HG03108 (cell line): ENCODE results near the gene GALNTL6.
"Not testable (repeated sequence)": the region's sequence is repeated elsewhere in the genome, so short reads cannot be mapped to it uniquely, and the experiment has no call there.

Source experiments
- ATAC-seq: cut with Tn5 transposase; IDR thresholded peaks from one replicate; pipeline ENCODE4 v1.9.1; 2021; ENCODE audit warnings: moderate library complexity; ENCODE audit not compliant: unreplicated experiment

GALNTL6 gene

GRCh38 chr4:172997856-172998255 is 1184.7 kb downstream of the GALNTL6 start:
- no peak for ATAC-seq

- no peak for ATAC-seq
Observed at GRCh38 chr4:172998527-172999469, 1185.6 kb downstream of the GALNTL6 start.

DNA sequence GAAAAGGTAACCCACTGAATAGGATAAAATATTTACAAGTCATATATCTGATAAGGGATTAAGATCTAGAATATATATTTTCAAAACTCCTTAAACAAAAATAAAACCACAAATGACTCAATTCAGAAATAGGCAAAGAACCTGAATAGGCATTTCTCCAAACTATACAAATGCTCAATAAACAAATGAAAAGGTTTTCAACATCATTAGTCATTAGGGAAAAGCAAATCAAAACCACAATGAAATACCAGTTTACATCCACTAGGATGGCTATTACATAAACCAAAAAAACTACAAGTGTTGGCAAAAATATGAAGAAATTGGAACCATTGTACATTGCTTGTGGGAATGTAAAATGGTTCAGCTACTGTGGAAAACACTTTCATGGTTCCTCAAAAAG is 1188.4 kb downstream of the GALNTL6 start:
- no peak for ATAC-seq

DNA sequence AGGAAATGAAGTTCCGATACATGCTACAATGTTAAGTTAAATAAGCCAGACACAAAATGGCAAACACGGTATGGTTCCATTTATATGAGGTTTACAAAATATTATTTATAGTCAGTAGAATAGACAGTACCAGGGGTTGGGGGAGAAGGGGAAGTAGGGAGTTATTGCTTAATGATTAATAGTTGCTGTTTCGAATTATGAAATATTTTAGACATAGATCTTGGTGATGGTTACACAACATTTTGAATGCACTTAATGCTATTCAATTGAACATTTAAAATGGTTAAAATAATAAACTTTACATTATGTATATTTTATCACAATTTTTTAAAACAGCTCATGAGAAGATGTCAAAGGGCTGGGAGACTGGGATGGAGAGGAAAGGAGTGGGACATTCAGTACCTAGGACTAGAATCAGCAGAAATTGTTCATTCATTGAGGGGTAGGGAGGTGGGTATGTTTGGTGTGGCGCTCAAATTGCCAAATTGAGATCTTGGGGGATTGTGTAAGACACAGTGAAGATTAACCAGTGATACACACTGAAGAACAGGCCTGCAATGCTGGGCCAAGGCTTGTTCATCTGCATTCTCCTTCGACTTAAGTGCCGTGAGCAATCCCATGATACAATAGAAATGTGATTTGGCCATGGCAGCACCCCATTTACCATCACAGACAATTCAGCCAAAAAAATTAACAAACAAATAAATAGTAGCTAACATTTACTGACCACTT is 1189.8 kb downstream of the GALNTL6 start:
- no peak for ATAC-seq

GRCh38 chr4:173005912-173006633 is 1192.9 kb downstream of the GALNTL6 start:
- ATAC-seq, result no peak

DNA sequence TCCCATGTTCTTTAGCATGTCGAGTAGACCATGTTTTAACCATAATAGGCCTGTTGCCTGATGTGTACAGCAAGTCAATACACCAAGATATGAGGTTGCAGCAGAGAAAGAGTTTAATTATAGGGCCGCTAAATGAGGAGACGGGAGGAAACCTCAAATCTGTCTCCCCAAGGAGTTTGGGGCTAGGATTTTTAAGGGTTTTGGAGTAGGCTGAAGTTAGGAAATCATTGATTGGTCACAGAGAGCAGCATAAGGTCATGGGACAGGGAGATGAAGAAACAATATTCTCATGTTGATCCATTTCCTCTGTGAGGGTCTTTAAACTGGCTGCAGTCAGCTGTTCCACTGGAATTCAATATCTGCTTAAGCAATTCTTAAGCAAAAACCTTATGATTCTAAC is 1195.2 kb downstream of the GALNTL6 start:
- no peak for ATAC-seq

DNA sequence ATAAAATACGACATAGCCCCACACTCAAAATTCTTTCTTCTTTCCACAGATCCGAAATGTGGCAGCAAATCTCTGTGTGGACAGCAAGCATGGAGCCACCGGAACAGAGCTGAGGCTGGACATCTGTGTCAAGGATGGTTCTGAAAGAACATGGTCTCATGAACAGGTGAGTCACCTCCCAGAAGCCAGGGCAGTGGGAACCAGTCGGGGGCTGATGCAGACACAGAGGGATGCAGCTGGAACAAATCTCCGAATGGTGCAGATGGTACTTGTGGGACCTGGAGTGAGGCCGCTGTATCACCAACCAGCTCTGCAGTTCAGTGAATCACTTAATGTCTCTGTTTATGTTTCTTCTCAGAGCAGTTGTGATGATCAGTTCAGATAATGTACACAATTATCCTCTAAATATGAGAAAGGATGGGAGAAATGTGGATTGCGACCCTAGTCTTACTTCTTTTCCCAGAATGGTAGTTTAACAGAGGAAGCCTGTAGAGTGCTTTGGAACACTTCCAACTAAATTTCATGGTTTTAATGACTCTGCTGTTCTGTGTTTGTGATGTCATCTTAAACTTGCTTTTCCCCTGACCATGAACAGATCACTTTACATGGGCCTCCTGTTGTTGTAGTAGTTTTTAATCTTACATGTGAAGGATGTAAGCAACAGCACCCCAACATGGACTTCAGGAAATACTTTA is 1196.1 kb downstream of the GALNTL6 start:
- no peak for ATAC-seq

GRCh38 chr4:173012608-173013007 is 1199.4 kb downstream of the GALNTL6 start:
- no peak for ATAC-seq

DNA sequence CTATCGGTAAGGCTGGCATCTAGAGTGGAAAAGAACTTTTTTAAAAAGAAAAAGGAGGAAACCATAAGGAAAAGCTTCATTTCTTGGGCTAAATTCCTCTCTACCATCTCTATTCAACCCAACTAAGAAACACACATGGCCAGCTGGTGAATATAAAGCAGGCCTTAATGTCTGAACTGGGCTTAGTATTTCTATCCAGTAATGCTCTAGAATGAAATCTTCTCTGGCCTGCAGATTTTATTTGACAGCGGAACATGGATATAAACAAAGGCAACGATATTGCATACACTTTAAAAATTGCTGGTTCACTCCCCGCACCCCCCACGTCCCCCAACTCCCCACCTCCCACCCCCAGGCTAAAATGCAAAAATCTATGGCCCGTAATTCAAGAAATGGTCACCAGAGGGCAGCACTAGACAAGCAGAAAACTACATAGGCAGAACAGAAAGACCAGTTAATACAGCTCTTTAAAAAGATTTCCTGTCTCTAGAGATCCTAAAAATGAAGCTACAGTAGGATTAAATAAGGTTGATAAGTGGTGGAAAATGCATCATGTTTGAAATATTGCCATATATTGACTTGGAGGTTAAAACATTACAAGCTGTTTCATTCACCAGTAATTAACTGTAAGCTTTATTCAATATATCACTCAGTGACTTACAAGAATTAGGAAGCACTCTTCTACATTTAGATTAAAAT is 1200.2 kb downstream of the GALNTL6 start:
- ATAC-seq, result no peak

DNA sequence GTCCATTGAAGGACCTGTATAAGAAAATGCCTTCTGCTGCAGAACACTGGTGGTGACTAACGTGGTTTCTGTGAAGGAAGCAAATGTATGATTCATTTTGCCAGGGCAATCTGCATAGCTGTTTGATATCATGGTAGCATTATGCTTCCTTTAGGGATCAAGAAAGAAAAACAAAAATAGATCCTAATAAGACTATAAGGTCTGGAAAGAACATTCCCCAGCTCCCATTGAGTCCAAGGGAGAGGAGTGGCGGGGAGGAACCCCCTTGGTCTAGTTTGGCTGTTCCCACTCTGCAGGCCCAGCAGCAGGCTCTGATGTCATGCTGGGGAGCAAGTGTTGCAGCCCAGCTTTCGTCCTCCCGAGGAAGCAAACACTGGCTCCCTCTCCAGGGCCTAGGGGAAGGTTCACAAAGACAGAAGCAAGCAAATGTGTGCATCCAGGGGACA is 1200.9 kb downstream of the GALNTL6 start:
- ATAC-seq, result no peak

- ATAC-seq, result no peak
Observed at GRCh38 chr4:173014836-173015235, 1201.6 kb downstream of the GALNTL6 start.

GRCh38 chr4:173017802-173018201 is 1204.6 kb downstream of the GALNTL6 start:
- ATAC-seq, result no peak

GRCh38 chr4:173018446-173018845 is 1205.2 kb downstream of the GALNTL6 start:
- ATAC-seq, result no peak

DNA sequence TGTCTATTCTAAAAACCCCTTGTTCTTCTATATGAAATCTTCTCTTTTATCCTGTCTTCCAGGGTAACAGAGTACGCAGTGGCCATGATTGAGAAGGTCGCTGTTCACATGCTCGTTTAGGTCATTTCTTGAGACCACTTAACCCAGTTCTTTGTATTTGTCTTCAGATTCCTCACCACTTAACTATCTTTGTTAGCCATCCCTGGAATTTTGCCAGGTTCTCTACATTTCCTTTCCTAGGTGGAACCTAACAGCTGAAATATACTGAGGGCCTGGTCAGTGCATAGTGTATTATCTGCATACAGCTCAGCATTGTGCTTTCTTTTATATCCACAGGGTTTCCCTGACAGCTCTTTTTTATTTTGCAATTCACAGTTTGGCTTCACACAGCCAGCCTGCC is 1206.5 kb downstream of the GALNTL6 start:
- ATAC-seq, result no peak

DNA sequence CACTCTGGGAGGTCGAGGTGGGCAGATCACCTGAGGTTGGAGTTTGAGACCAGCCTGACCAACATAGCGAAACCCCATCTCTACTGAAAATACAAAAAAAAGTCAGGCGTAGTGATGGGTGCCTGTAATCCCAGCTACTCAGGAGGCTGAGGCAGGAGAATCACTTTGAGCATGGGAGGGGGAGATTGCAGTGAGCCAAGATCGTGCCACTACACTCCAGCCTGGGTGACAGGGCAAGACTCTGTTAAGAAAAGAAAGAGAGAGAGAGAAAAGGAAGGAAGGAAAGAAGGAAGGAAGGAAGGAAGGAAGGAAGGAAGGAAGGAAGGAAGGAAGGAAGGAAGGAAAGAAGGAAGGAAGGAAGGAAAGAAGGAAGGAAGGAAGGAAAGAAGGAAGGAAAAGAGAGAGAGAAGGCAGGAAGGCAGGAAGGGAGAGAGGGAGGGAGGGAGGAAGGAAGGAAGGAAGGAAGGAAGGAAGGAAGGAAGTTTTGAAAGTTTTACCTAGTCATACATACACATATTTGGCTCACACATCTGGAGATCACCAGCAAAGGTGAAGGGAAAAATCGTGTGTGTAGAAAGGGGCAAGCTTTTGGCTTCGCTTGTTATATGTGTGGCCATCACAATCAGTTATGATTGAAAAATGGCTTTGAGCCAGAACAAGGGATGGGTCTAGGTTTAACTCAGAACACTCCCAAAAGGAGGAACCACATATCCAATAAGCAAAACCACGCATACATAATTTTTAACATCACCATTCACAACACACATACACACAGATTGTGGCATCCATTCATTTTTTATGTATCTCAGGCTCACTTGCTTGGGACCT is 1208.8 kb downstream of the GALNTL6 start:
- ATAC-seq, result not testable (repeated sequence)

GRCh38 chr4:173024203-173024602 is 1211.0 kb downstream of the GALNTL6 start:
- no peak for ATAC-seq

GRCh38 chr4:173025131-173025530 is 1211.9 kb downstream of the GALNTL6 start:
- ATAC-seq, result peak; percentile 76

GRCh38 chr4:173037242-173037641 is 1224.0 kb downstream of the GALNTL6 start:
- ATAC-seq, result no peak

DNA sequence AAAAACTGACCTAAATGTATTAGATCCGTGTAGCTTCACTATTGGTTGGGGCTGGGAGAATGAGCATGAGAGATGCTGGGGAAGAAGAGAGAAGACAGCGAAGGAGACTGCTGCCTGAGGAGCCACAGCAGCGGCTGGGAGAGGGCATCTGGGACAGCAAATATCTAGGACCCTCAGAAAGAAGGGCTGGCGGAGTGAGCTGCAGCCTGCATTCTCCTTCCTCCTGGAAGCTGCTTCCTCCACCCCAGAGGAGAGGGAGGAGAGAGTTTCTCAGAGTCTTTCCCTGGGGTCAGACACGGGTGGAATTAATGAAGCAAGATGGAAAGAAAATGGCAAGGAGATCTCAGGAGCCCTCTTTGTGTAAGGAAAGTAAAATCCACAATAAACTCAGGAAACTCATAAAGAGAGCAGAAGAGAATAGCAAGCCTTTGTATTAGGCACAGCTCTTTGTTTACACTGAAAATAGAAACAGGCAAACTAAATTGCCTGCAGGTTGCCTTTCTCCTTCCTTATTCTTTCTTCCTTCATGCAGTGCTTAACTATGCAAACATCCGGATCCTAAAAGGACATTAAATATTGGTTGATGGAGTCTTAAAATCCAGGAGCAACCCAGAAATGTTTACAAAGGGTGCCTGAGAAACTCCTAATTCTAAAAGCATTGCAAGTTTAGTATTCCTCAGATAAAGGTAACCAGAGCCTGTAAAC is 1225.1 kb downstream of the GALNTL6 start:
- ATAC-seq, result no peak
